Middle frontal gyrus (tissue), 1 donor: Measurements from ENCODE around the gene SIRT2.

Source experiments
- DNase-seq: peaks from one replicate; pipeline ENCODE4 v3.0.0-alpha.2; 2015; ENCODE audit warnings: low spot score; ENCODE audit errors: extremely low spot score

SIRT2 gene

DNA sequence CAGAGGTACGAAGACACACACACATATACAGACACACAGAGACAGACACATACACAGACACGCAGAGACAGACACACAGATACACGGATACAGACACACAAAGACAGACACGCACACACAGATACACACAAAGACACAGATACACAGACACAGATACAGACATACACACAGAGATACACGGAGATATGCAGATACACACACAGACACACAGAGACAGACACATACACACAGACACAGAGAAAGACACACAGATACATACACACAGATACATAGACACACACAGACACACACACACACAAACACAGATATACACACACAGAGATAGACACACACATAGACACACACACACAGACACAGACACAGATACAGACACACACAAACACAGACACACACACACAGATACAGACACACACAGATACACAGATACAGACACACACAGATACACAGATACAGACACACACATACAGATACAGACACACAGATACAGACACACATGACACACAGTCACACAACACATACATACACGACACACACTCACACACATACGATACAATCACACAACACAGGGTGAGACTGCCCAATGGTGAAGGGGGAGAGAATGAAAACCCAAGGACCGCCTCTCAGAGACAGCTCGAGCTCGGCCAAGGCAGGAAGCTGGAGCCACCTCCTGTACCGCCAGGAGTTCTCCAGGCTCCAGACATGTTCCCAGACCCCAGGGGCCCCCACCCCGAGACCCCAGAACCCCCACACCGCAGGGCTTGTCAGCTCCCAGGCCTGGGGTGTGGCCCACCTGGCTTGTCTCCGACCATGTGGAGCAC is 21.4 kb upstream of the SIRT2 start:
- no peak for DNase-seq

DNA sequence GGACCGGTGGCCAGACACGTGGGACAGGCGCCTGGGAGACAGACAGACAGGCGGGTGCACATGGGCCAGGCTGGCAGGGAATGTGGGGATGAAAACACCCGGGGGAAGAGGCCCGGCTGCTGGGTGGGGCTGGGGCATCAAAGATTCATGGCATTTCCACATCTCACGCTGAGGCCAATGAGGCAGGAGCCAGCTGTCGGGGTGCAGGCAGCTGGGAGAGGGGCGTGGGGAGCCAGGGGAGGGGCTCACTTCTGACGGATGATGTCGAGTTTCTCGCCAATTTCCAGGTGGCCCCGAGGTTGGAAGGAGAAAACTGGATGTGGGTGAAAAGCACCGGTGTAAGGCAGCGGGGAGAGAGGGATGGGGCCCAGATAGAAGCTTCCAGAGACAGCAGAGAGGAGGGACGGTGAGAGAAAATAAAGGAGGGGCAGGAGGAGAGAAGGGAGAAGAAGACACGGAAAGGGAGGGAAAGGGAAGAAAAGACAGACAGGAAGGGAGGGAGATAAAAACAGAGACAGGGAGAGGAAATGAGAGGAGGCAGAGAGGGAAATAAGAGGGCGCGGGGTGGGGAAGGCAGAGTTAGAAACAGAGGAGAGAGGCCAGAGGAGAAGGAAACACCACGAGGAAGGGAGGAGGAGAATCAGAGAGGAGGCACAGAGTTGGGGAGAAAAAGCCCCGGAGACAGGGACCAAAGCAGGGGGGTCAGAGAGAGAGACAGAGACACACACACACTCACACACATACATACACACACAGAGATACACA is 20.6 kb upstream of the SIRT2 start:
- DNase-seq: no peak

DNA sequence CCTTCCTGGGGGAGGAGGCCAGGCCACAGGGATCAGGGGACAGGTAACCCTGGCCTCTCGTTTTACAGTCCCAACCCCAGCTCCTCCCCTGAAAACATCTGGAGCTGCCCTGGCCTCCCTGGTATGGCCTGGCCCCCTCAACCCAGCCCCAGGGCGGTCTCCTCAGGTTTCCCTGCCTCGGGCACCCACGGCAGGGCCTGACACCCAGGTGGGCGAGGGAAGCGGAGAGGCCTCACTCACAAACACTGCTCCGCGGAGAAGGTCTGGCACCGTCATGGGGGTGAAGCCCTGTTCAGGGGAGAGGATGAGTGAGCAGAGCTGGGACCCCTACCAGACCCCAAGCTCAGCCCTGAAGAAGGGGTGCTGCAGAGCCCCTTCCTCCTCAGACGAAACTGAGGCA is 19.1 kb upstream of the SIRT2 start:
- DNase-seq: no peak

DNA sequence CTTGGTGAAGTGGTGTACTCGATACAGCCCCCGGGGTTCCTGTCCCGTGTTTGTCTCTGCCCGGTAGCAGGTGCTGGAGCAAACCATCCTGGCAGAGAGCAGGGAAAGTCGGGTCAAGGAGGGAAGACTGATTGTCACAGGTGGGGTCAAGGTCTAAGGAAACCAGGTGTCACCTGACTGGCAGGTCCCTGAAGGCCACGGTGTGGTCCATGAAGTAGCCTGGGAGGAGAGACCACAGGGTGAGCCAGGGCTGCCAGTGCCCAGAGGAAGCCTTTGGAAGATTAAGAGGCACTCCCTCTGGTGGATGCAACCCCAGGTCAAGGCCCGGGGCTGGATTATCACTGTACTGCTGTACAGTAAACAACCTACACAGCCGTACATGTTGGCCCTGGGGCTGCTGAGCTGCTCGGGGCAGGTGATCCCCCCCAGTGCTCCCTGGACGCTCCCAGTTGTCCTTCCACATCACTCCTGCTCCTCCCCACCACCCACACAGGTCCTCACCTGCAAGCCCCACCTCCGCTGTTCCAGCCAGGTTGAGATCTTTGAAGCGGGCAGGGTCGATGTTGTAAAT is 18.6 kb upstream of the SIRT2 start:
- no peak for DNase-seq

DNA sequence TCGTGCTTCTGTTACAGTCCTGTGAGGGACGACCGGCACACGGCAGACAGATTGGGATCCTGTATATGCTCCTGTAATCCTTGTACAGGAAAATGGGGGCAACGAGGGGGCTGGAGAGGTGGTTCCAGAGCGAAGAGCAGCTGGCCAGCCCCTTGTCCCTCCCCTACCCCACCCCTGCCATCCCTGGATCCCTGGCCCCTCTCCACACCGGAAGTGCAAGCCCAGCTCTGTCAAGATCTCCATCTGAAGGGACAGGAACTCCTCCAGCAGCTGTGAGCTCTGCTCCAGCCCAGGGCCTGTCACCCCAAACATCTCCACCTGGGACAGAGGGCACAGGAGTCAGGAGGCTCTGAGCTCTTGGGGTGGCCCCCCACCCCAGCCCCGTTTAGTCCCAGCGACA is 18.1 kb upstream of the SIRT2 start:
- no peak for DNase-seq

DNA sequence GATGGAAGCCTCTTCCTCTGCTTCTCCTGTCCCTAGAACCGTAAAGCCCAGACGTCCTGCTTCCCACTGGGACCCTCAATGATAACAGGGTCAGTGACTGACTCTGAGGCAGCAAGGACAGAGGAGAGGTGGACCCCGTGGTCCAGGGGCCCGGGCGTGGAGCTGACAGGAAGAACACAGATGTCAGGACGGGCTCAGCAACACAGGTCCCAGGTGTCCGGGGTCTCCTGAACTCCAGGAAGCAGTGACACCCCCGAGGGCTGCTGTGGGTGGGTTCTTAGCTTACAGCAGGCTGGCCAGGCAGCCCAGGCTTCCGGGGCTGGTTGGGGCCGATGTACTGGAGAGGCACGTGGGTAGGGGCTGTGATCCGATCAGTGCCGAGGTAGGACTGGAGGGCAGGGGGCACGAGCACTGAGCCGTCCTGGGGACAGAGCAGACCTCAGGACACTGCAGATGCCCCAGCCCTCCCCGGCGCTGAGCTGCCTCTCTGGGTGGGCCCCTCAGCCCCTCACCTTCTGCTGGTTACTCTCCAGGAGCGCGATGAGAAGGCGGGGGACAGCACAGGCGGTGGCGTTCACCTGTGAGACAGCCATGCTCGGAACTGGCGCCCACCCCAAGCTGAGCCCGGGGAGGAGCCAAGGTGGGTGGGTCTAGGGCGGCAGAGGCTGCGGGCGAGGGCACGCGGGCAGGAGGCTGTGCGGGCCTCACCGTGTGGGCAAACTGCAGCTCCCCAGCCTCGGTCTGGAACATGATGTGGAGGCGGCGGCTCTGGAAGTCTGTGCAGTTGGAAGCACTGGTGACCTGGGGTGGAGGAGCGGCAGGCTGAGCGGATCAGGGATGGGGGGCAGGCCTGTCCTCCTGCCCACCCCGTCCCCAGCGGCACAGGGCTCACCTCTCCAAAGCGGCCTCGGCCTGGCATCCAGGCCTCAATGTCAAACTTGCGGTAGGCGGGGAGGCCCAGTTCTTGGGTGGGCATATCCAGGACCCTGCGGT is 16.2 kb upstream of the SIRT2 start:
- no peak for DNase-seq

DNA sequence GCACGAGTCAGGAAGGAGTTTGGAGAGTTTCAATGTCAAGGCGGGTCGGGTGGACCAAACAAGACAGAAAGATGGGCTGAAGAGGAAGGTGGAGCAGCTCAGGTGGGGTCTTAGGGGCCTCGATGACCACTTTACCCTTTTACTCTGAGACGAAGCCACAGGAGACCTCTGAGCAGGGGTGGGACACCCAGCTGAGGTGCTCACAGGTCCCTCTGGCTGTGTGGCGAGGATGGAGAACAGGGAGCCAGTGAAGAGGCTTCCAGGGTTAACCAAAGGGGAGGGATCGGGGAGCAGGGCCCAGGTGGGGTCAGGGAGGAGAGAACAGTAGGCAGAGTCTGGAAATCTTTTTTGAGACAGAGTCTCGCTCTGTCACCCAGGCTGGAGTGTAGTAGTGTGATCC is 14.5 kb upstream of the SIRT2 start:
- DNase-seq: no peak

DNA sequence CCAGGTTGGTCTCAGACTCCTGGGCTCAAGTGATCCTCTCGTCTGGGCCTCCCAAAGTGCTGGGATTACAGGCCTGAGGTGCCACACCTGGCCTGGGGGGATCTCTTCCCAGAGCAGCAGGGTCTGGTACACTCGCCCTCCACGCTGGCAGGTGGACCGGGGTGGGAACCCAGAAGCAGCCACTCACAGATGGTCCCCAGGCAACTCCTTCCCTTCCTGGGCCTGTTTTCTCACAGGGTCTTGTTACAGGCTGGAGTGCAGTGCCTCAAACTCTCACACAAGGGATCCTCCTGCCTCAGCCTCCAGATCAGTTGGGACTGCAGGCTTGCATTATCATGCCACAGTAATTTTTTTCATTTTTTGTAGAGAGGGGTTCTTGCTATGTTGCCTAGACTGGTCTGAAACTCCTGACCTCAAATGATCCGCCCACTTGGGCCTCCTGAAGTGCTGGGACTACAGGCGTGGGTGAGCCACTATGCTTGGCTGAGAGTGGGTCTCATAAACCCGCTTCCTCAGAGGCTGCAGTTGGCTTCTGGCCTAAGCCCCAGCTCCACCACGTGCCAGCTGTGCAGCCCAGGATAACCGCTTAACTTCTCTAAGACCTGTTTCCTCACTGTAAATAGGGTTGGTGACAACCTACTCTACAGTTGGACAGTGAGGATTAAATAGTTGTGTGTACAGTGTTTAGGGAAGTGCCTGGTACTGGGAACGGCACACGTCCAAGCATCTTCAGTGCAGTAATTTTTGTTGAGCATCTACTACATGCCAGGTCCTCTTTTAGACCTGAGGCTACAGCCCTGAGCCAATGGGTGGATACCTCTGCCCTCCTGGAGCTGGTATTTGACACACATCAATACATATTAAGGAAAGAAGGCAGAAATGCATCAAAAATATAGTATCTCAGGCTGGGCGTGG is 13.4 kb upstream of the SIRT2 start:
- DNase-seq: no peak

DNA sequence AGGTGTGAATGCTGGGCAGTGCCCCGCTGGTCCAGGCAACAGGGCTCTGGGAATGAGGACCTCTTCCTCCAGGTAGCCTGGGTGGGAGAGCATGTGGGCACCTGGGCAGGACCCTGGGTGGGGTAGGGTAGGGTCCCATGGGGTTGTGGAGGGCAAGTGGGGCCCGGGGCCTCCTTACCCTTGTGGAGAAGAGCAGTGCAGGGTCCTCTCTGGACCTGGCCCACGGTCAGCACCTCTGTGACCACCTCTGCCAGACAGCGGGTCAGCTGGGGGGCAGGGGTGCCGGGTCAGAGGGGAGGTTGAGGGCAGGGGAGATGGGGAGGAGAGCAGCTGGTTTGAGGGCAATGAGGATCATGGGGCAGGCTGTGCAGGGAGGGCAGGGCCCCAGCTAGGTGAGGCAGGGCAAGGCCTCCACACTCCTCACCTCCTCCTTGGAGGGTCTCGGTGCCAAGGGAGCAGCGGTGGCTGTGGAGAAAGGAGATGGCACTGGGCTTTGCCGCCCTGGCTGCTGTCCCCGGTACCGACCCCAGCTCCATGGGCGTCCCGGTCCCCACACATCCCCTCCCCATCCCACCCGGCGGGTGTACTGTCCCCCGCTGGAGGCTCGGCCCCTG is 12.1 kb upstream of the SIRT2 start:
- DNase-seq: no peak

DNA sequence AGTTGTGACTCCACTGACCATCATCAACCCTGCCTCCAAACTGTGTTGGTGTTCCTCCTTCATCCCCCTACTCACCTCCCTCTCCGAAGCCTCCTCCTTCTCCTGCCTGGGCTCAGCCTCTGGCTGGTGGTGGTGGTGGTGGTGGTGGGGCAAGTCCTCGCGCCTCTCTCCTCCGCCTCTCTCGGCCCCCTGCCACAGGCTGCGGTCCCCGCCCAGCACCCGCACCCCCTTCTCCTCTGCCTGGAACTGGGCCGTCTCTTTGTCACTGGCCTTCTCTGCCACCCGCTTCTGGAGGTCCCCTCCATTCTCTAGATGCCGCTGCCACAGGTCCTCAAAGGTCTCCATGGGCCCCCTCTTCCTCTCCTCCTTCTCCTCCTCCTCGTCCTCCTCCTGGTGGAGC is 11.1 kb upstream of the SIRT2 start:
- DNase-seq: no peak

DNA sequence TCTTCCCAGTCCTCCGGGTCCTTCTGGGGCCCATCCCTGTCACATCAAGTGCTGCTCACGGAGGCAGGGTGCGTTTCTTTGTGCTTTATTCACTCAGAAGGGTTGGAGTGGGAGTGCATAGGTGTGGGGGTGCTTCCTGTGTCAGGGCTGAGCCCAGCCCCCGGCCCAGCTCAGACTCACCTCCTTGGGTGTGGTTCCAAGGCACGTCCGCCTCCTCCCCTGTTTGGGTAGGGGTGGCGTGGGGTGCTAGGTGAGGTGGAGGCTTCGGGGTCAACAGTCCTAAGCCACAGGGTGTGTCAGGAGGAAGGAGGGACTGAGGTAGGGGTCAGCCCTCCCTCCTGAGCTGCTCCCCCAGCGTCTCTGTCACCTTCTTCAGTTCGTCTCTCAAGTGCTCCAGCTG is 9.5 kb upstream of the SIRT2 start:
- no peak for DNase-seq

DNA sequence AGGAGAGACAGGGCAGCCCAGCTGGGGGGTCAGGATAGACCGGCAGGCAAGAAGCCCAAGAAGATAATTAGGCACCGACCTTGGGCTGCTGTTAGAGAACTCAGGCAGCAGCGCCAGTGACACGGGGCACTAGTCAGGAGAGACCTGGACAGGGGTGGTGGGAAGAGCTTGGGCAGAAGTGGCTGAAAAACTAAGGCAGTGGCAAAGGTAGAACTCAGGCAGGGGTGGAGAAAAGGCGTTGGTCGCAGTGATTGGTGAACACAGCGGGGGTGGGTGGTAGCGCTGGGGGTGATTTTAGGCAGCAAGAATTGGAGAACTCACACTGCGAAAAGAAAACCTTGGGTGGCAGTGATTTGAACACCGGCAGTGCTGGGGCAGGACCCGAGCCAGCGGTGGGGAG is 8.3 kb upstream of the SIRT2 start:
- no peak for DNase-seq

DNA sequence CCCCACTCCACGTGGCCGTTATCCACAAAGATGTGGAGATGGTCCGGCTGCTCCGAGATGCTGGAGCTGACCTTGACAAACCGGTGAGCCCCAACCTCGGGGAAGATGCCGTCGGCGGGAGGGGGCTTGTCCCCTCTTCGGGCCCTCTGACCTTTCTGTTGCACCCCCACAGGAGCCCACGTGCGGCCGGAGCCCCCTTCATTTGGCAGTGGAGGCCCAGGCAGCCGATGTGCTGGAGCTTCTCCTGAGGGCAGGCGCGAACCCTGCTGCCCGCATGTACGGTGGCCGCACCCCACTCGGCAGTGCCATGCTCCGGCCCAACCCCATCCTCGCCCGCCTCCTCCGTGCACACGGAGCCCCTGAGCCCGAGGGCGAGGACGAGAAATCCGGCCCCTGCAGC is 7.8 kb upstream of the SIRT2 start:
- DNase-seq: no peak

DNA sequence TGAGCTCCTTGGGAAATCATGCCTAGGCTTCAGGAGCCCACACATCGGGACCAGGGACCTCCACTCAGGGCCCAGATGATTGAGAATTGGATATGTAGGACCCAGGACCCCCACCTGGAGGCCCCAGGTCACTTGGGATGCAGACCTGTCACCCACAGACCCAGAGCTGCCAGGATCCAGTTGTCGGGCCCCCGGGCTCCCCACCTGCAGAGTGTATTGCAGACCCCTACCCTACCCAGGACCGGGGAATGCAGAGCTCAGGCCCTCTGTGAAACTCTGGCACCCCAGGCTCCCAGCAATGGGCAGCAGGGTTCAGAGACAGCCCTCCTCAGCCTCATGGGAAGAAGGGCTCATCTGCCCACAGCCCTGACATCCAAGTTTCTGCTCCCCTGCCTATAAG is 6.2 kb upstream of the SIRT2 start:
- no peak for DNase-seq

DNA sequence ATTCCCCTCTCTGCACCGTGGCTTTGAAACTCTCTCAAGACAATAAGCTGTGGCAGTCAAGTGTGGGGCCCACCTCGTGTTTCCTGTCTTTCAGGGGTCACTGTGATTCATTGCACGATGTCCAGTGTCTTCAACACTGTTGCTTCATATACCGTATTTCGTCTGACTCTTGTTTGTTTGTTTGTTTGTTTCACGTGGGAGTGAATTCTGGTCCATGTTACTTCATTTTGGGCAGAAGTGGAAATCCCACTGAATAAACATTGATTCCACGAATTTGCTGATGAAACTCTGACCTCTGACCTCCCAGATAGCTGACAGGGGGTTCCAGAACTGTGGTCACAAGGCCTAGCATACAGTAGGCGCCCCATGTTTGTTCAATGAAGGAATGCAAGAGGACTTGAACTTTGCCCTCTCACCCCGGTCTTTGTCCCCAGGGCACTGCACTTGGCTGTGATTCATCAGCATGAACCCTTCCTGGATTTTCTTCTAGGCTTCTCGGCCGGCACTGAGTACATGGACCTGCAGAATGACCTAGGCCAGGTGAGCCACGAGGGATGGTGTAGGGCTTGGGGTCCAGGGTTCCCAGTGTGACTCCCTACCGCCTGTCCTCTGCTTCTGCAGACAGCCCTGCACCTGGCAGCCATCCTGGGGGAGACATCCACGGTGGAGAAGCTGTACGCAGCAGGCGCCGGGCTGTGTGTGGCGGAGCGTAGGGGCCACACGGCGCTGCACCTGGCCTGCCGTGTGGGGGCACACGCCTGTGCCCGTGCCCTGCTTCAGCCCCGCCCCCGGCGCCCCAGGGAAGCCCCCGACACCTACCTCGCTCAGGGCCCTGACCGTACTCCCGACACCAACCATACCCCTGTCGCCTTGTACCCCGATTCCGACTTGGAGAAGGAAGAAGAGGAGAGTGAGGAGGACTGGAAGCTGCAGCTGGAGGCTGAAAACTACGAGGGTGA is 5.4 kb upstream of the SIRT2 start:
- DNase-seq: no peak

DNA sequence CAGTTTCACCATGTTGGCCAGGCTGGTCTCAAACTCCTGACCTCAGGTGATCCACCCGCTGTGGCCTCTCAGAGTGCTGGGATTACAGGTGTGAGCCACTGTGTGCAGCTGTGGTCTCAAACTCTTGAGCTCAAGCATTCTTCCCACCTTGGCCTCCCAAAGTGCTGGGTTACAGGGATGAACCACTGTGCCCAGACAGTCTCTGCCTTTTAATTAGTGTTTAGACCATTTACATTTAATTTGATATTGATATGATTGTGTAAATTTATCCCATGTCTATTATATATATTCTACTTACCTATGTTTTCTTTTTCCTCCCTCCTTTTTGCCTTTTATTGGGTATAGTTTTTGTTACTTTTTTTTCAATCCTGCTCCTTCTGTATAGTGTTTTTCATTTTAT is 2.3 kb upstream of the SIRT2 start:
- no peak for DNase-seq

DNA sequence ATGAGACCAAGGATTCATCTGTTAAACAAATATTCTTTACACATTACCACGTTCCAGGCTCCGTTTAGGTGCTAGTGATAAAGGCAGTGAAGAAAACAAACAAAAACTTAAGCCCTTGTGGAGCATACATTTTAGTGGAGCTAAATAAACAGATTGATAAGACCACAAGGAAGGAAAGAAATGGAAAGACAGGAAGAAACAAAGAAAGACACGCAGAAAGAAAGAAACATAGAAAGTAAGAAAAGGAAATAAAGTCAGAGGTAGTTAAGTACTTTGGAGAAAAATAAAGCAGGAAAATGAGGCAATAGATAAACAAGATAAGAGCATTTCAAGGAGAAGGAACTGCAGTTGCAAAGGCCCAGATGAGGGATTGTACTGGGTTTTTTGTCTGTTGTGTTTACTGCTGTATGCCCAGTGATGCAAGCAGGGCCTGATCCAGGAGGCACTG is 1.3 kb upstream of the SIRT2 start:
- no peak for DNase-seq

DNA sequence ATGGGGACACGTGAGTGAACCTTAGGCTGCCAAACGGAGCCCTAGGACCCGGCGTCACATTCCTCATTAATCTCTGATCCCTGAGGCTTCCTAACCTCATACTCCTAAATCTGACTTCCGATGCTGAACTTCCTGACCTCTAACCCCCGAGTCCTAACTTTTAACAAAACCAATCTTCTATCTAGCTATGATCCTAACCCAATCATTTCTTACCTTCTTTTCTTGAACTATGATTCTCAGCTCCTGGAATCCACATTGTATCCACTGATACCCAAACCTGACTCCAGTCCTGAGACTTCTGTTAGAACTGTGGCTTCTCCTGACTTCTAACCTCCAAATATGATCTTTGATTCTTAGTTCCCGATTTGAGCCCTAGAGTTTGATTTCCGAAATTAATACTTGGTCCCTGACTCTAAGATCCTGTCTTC is 798 bp upstream of the SIRT2 start:
- DNase-seq: peak; percentile 44
